ENCODE measurements around the gene PCBD1.
"Not testable (repeated sequence)": the region's sequence is repeated elsewhere in the genome, so short reads cannot be mapped to it uniquely, and the experiment has no call there.

PCBD1 gene

GRCh38 chr10:70863470-70864160 lies 24.8 kb downstream of the PCBD1 start:
- DNase-seq (ENCODE audit: low read depth in 2 of 2): no peak

- DNase-seq (ENCODE audit: low read depth in 2 of 2): not testable (repeated sequence)
Observed at GRCh38 chr10:70861495-70862197, 26.7 kb downstream of the PCBD1 start.

- no peak for DNase-seq (ENCODE audit: low read depth in 2 of 2)
Observed at GRCh38 chr10:70858759-70859158, 29.6 kb downstream of the PCBD1 start.

- no peak for DNase-seq (ENCODE audit: low read depth in 2 of 2)
Observed at GRCh38 chr10:70856454-70856853, 31.9 kb downstream of the PCBD1 start.

- DNase-seq (ENCODE audit: low read depth in 2 of 2): no peak
Observed at GRCh38 chr10:70853457-70853856, 34.9 kb downstream of the PCBD1 start.

GRCh38 chr10:70853038-70853437 lies 35.3 kb downstream of the PCBD1 start:
- DNase-seq (ENCODE audit: low read depth in 2 of 2): no peak

- no peak for DNase-seq (ENCODE audit: low read depth in 2 of 2)
Observed at GRCh38 chr10:70851597-70852475, 36.5 kb downstream of the PCBD1 start.

- DNase-seq (ENCODE audit: low read depth in 2 of 2): no peak
Observed at GRCh38 chr10:70850097-70850496, 38.3 kb downstream of the PCBD1 start.

- DNase-seq (ENCODE audit: low read depth in 2 of 2): no peak
Observed at GRCh38 chr10:70849582-70850016, 38.8 kb downstream of the PCBD1 start.

- no peak for DNase-seq (ENCODE audit: low read depth in 2 of 2)
Observed at GRCh38 chr10:70847659-70848360, 40.6 kb downstream of the PCBD1 start.

GRCh38 chr10:70846795-70847194 lies 41.6 kb downstream of the PCBD1 start:
- no peak for DNase-seq (ENCODE audit: low read depth in 2 of 2)

- DNase-seq (ENCODE audit: low read depth in 2 of 2): no peak
Observed at GRCh38 chr10:70845816-70846215, 42.5 kb downstream of the PCBD1 start.

GRCh38 chr10:70845256-70845655 lies 43.1 kb downstream of the PCBD1 start:
- no peak for DNase-seq (ENCODE audit: low read depth in 2 of 2)

GRCh38 chr10:70843776-70844489 lies 44.4 kb downstream of the PCBD1 start:
- DNase-seq (ENCODE audit: low read depth in 2 of 2): no peak

GRCh38 chr10:70843333-70843732 lies 45.0 kb downstream of the PCBD1 start:
- DNase-seq (ENCODE audit: low read depth in 2 of 2): no peak

- DNase-seq (ENCODE audit: low read depth in 2 of 2): no peak
Observed at GRCh38 chr10:70840836-70841235, 47.5 kb downstream of the PCBD1 start.

GRCh38 chr10:70838270-70838805 lies 50.0 kb downstream of the PCBD1 start:
- DNase-seq (ENCODE audit: low read depth in 2 of 2): no peak

- DNase-seq (ENCODE audit: low read depth in 2 of 2): no peak
Observed at GRCh38 chr10:70837660-70838059, 50.7 kb downstream of the PCBD1 start.

- DNase-seq (ENCODE audit: low read depth in 2 of 2): no peak
Observed at GRCh38 chr10:70836319-70836718, 52.0 kb downstream of the PCBD1 start.

GRCh38 chr10:70834441-70835151 lies 53.8 kb downstream of the PCBD1 start:
- DNase-seq (ENCODE audit: low read depth in 2 of 2): no peak

Measured in stimulated activated CD4-positive, alpha-beta T cell treated with anti-CD3 and anti-CD28 coated beads, Interleukin-12 subunit alpha, Interleukin-12 subunit beta, amount 100 ng/mL, for 24 hours (primary cell).